ENCODE data around the gene R3HDML.

R3HDML gene

DNA sequence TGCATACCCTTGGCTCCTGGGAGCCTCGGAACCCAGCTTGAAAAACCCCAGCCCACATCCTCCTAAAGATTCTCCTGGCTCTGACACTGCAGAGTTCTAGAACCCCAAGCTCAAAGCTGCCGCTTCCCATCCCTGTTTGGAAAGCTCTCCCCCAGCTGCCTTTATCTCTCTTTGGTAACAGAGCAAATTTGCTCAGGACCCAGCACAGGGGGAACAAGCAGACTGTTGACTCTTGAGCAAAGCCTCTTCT is 57.5 kb downstream of the R3HDML start:
- TF ChIP-seq, protein P1, sequence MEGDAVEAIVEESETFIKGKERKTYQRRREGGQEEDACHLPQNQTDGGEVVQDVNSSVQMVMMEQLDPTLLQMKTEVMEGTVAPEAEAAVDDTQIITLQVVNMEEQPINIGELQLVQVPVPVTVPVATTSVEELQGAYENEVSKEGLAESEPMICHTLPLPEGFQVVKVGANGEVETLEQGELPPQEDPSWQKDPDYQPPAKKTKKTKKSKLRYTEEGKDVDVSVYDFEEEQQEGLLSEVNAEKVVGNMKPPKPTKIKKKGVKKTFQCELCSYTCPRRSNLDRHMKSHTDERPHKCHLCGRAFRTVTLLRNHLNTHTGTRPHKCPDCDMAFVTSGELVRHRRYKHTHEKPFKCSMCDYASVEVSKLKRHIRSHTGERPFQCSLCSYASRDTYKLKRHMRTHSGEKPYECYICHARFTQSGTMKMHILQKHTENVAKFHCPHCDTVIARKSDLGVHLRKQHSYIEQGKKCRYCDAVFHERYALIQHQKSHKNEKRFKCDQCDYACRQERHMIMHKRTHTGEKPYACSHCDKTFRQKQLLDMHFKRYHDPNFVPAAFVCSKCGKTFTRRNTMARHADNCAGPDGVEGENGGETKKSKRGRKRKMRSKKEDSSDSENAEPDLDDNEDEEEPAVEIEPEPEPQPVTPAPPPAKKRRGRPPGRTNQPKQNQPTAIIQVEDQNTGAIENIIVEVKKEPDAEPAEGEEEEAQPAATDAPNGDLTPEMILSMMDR (IDR thresholded peaks at IDR 0.05; ENCODE audit: borderline replicate concordance, insufficient read depth, low read depth, low read length), result no peak
- no peak overlapping the region for H3K4me3 ChIP-seq (ENCODE audit: low read depth, low read length)

DNA sequence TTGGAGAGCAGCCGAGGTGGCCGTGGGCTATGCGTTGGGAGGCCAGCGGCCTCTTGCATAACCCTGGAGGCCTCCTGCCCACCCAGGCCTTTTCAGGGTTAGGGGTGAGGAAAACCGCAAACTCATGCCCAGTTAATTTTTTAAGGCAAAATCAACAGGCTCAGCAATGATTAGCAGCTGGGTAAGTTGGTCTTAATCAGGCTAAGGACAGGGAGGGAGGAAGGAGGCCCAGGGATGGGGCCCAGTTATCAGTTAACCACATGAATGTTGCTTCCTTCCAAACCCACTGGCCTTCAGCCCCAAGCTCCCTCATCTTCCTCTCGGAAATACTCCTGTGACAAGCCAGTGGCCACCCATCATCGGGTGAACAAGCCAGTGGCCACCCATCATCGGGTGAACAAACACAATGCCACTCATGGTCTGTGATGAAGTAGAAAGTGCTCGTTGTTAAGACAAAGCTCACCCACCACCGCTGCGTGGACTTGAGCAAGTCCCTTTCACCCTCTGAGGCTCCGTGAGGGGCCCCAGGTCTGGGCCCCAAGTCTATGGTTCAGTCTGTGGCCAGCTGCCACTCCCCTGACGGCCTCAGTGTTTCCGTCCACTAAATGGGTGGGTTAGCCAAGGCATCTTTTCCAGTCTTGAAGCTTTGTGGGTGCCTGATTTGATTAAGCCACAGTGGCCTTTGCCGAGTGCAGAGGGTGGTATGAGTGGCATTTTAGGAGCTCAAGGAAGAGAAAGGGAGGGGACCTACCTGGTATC is 58.0 kb downstream of the R3HDML start:
- no peak overlapping the region for H3K4me3 ChIP-seq (ENCODE audit: low read depth, low read length)
- TF ChIP-seq, protein P1 (IDR thresholded peaks at IDR 0.05; ENCODE audit: borderline replicate concordance, insufficient read depth, low read depth, low read length), result no peak

DNA sequence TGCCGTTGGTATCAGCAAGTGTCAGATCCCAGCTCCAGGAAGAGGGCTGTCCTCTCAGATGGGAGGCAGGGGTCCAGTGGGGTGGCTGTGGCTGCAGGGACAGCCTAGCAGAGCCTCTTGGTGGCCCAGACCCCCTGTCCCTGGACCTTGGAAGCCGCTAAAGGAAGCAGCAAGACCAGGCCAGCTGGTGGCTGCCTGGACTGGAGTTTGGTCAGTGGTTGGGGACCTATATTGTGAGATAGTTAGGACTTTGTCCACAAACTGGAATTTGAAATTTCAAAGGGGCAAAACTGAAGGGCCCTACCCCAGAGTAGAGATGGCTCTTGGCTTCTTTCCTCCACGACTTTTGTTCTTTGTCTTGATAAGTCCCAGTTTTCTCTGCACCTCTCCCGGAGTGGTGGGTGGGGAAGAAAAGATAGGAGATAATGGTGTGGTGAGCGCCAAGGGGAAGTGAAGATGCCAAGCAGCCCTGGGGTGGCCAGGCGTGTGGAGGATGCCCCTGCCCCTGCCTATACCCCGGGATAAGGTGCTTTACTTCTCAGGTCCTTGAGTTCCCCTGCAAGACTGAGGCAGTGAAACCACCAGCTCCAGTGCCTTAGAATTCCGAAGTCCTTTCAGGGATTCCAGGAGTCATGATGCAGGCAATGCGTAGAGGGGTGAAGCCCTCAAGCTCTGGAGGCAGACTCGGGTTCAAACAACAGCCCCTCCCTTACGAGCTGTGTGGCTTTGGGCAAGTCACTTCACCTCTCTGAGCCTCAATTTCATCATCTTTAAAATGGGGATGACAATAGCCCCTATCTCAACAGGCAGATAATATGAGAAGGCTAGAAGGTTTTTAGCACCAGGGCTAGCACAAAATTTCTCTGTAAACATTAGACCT is 58.9 kb downstream of the R3HDML start:
- TF ChIP-seq, protein P1 (IDR thresholded peaks at IDR 0.05; ENCODE audit: borderline replicate concordance, insufficient read depth, low read depth, low read length), result no peak

DNA sequence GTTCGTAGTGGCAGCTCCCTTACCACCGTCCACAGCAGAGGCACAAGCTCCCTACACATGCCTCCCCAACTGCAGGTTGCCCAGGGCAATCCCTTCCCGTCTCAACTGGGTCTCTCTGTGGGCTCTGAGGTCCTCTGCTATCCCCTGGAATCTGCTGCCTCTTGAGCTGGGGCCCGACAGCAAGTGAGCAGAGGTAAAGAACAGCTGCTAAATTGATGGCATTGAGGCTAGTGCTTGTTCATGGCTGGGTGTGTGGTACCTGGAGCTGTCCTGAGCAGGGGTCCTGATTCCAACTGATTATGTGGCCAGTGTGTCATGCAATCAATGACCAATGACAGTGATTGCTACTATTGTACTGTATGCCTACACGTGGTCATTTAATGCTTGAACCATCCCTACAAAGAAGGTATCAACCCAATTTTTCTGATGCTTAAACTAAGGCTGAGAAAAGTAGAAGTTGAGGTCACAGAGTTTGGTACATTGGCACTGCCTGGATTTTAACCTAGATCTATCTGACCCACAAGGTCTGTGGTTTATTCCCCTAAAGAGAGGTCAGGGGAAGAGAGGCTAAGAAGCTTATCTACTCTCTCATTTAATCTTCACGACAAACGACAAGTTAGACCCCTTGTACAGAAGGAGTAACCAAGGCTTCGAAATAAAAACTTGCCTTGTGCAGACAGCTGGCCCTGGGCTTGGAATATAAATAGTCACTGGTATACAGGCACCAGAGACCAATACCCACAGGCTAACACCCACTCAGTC is 59.7 kb downstream of the R3HDML start:
- TF ChIP-seq, protein P1 (IDR thresholded peaks at IDR 0.05; ENCODE audit: borderline replicate concordance, insufficient read depth, low read depth, low read length), result no peak
- H3K4me3 ChIP-seq (ENCODE audit: low read depth, low read length), result no peak overlapping the region

More for the DNA sequence above, 58.9 kb downstream of the R3HDML start:
- no peak overlapping the region for H3K4me3 ChIP-seq (ENCODE audit: low read depth, low read length)

DNA sequence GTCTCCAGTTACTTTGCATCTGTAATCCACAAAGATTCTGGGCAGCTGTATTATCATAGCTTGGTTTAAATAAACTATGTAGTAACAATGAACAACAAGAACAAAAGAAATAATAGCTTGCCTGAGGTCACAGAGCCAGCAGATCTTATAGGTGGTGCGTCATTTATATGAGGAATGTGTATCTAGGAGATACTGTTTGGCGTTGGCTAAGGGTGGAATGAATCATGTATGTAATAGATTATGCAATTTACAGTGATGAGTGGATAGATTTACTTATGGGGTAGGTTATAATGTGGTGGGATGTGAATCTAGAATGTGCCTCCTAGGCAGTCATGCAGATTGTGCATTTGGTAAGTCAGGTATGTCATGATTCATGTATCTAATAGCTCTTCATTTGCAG is 61.5 kb downstream of the R3HDML start:
- TF ChIP-seq, protein P1 (IDR thresholded peaks at IDR 0.05; ENCODE audit: borderline replicate concordance, insufficient read depth, low read depth, low read length), result no peak
- H3K4me3 ChIP-seq (ENCODE audit: low read depth, low read length), result no peak overlapping the region

DNA sequence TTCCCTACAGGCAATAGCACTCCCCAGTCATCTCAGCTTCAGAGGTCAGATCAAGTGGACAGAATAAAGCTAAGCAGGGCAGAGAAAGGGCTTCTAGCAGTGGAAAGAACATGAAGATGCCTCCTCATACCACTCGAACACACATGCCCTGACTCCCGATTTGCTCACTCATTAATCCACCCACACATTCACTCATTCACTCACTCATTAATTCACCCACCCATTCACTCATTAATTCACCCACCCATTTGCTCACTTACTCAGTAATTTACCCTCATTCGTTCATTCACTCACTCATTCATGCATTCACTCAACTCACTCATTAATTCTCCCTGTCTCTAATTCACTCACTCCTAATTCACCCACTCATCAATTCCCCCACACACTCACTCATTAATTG is 62.6 kb downstream of the R3HDML start:
- no peak overlapping the region for H3K4me3 ChIP-seq (ENCODE audit: low read depth, low read length)
- TF ChIP-seq, protein P1 (IDR thresholded peaks at IDR 0.05; ENCODE audit: borderline replicate concordance, insufficient read depth, low read depth, low read length), result no peak
